B cell (primary cell): ENCODE measurements around the gene LRTM2. TPM values are rescaled to one million over a fixed set of nuclear protein-coding genes. Genes with fewer than 3 reads are reported as not detected.
A peak's percentile ranks its signal among the peaks of the same experiment; 100 is the strongest.

Experiments used
- ATAC-seq: fragments of 200-7000 bp; cut with Tn5 transposase; one replicate; pipeline ENCODE4 v1.10.0; 2021; ENCODE audit warnings: low read depth, mild to moderate bottlenecking, moderate number of reproducible peaks, moderate library complexity
- CTCF ChIA-PET: fragments of 350-600 bp; sonication (Branson Sonifier 250); formaldehyde crosslinking; loops from one replicate; lab custom pipeline; 2021; ENCODE audit warnings: antibody characterized with exemption, inconsistent platforms; lab: Charles Lee
- POLR2A ChIA-PET: fragments of 350-600 bp; sonication (Branson Sonifier 250); formaldehyde crosslinking; loops from one replicate; lab custom pipeline; 2021; ENCODE audit warnings: antibody characterized with exemption; lab: Charles Lee
- DNase-seq: peaks from one replicate; pipeline ENCODE4 v3.0.0; 2013
- H2AFZ ChIP-seq: 2 replicates; pipeline ENCODE4 v1.6.1; 2012; ENCODE audit warnings: mild to moderate bottlenecking, low read depth, low read length; ENCODE audit not compliant: insufficient read depth, poor library complexity, severe bottlenecking
- H3K27ac ChIP-seq, 2 donors: 1 replicate in 1 of 2; 2 replicates in 1 of 2; pipeline ENCODE4 v1.5.1; 2012 to 2013; ENCODE audit warnings: low read length in 2 of 2, mild to moderate bottlenecking in 2 of 2, moderate library complexity in 1 of 2
- H3K27me3 ChIP-seq, 4 experiments: fragments of 200-600 bp in 1 of 4; sonication (generic) in 1 of 4; replicated peaks in 1 of 4; 1 replicate in 2 of 4; 2 replicates in 2 of 4; pipeline versions ENCODE4 v1.6.1 to v1.7.0; 2013 to 2016; ENCODE audit warnings: low read length in 3 of 4, mild to moderate bottlenecking in 2 of 4, mixed read lengths in 1 of 4, moderate library complexity in 1 of 4; ENCODE audit not compliant: insufficient read depth in 4 of 4, control insufficient read depth in 3 of 4; ENCODE audit errors: control extremely low read depth in 1 of 4
- H3K36me3 ChIP-seq, 2 experiments: replicated peaks in 1 of 2; 1 replicate in 1 of 2; 2 replicates in 1 of 2; pipeline versions ENCODE4 v1.6.1 to v1.7.1; 2013; ENCODE audit warnings: low read length in 1 of 2; ENCODE audit not compliant: insufficient read depth in 2 of 2, control insufficient read depth in 1 of 2; ENCODE audit errors: control extremely low read depth in 1 of 2, extremely low read depth in 1 of 2
- H3K4me1 ChIP-seq, 2 donors: fragments of 200-600 bp in 1 of 2; sonication (generic) in 1 of 2; 1 replicate in 1 of 2; 2 replicates in 1 of 2; pipeline versions ENCODE4 v1.5.1 to v1.6.1; 2013 to 2017; ENCODE audit warnings: low read length in 2 of 2; ENCODE audit not compliant: control insufficient read depth in 2 of 2, insufficient read depth in 2 of 2
- H3K4me2 ChIP-seq: replicated peaks from 2 replicates; pipeline ENCODE3; 2012; ENCODE audit warnings: mild to moderate bottlenecking, low read depth, low read length; ENCODE audit not compliant: poor library complexity, severe bottlenecking
- H3K4me3 ChIP-seq, 5 experiments: fragments of 200-600 bp in 1 of 5; sonication (generic) in 1 of 5; 1 replicate in 3 of 5; 2 replicates in 2 of 5; pipeline versions ENCODE4 v1.5.1 to v1.7.0; 2011 to 2016; ENCODE audit warnings: low read length in 4 of 5, mild to moderate bottlenecking in 4 of 5, low read depth in 2 of 5, control low read depth in 1 of 5, moderate library complexity in 1 of 5; ENCODE audit not compliant: insufficient read depth in 1 of 5; ENCODE audit errors: control extremely low read depth in 1 of 5, extremely low read depth in 1 of 5
- H3K79me2 ChIP-seq: fragments of 200-600 bp; sonication (generic); one replicate; pipeline ENCODE4 v1.6.0; 2016; ENCODE audit warnings: low read length; ENCODE audit not compliant: control insufficient read depth, insufficient read depth
- H3K9ac ChIP-seq: fragments of 200-600 bp; sonication (generic); 2 replicates; pipeline ENCODE4 v1.6.1; 2017; ENCODE audit warnings: mild to moderate bottlenecking, low read length, moderate library complexity
- H3K9me3 ChIP-seq, 3 donors: one replicate each; pipeline versions ENCODE4 v1.6.1 to v1.7.1; 2013; ENCODE audit warnings: low read length in 2 of 3; ENCODE audit not compliant: control insufficient read depth in 2 of 3, insufficient read depth in 1 of 3; ENCODE audit errors: control extremely low read depth in 1 of 3
- H4K20me1 ChIP-seq: 2 replicates; pipeline ENCODE4 v1.6.0; 2012; ENCODE audit warnings: mild to moderate bottlenecking, low read length; ENCODE audit not compliant: insufficient read depth, control insufficient read depth, poor library complexity, severe bottlenecking
- H3K27ac Mint-ChIP-seq: one replicate; pipeline ENCODE4 v1.8.0; 2021; ENCODE audit warnings: mixed read lengths
- H3K27me3 Mint-ChIP-seq: one replicate; pipeline ENCODE4 v1.8.0; 2021; ENCODE audit warnings: mixed read lengths
- H3K4me1 Mint-ChIP-seq: one replicate; pipeline ENCODE4 v1.8.0; 2021; ENCODE audit warnings: mixed read lengths
- H3K4me3 Mint-ChIP-seq: one replicate; pipeline ENCODE4 v1.8.0; 2021; ENCODE audit warnings: mixed read lengths
- H3K9me3 Mint-ChIP-seq: one replicate; pipeline ENCODE4 v1.8.0; 2022; ENCODE audit warnings: mixed read lengths; ENCODE audit not compliant: insufficient read depth
- EZH2 ChIP-seq: IDR thresholded peaks from 2 replicates; pipeline ENCODE4 v1.6.1; 2012; ENCODE audit warnings: borderline replicate concordance, low read depth, mild to moderate bottlenecking, moderate library complexity, low read length; ENCODE audit not compliant: insufficient read depth, poor library complexity, severe bottlenecking
- WGBS: methylation state at CpG from one replicate; pipeline ENCODE4 v1.1.5; 2013; ENCODE audit warnings: missing lambda C conversion rate; ENCODE audit not compliant: insufficient coverage; 5-methylcytosine and 5-hydroxymethylcytosine counted together
- intact Hi-C: fragments of 100-400 bp; cut with micrococcal nuclease; formaldehyde crosslinking; loops from one replicate; pipeline ENCODE4 v1.10.0; 2022
- polyA plus RNA-seq: library from polyadenylated mRNA; depleted of rRNA; stranded (reverse); fragments of >200 nt; gene quantifications from 2 replicates; pipeline ENCODE4 v1.2.3, GENCODE V29; 2012
- total RNA-seq, 2 donors: library from RNA; stranded (reverse); fragments of 120-200 nt in 1 of 2; gene quantifications; 1 replicate in 1 of 2; 2 replicates in 1 of 2; pipeline versions ENCODE4 v1.2.3 to v1.2.4, GENCODE V29; 2013 to 2022
- TF ChIP-seq, protein P1 (sequence below): fragments of 200-600 bp; IDR thresholded peaks from one replicate; pipeline ENCODE4 v1.8.0; 2022; ENCODE audit warnings: antibody characterized with exemption, mild to moderate bottlenecking

Gene LRTM2
- total and polyA plus RNA-seq, 2 donors (not counting 1 experiment from before 2014, with no cell fraction given): not detected

DNA sequence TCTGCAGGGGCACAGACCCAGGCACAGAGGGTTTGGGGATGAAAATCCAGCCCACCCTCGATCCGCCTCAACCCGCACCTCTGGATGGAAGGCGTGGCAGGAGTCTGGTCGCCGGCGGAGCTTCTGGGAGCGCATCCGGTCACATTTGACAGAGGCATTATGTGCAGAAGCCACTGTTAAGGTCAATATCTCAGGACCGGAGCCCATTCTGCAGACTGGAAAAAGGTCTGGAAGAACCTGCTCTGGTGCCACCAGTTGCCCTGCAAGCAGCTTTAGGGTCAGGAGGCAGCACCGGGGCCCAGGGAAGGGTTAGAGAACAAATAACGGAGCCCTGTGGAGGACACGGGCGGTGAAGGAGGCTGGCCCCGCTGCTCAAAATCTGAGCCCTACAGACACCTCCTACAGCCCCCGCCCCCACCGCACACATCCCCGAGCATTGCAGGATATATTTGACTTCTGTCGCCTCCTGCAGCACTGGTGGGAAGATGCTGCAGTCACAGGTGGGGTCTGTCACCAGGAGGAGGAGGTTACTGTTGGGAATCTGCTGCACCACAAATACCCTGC is 25.1 kb upstream of the LRTM2 start:
- CTCF ChIA-PET: interaction anchor here (0.6 to 15.6 kb wide), 10 partner anchors 104 to 410 kb away, joined by 3 to 620 read pairs (median 4); partner anchors contain the start of gene CACNA2D4
- H3K4me1 Mint-ChIP-seq: peaks cover 28% of the 10 kb centered on the region
- Histone ChIP-seq H3K36me3 (no peaks in the 10 kb centered on the region), H3K9ac (no peak overlapping the region), H3K27ac (no peak overlapping the region), H3K4me3 (no peak overlapping the region), H3K27me3 (no peaks in the 10 kb centered on the region), H3K4me1 (peaks cover 10 to 33% of the 10 kb centered on the region in 2 donors), H4K20me1 (no peaks in the 10 kb centered on the region), H3K9me3 (no peaks in the 10 kb centered on the region), H2AFZ (peak overlapping the region; percentile 88), H3K4me2 (peak overlapping the region; percentile 94), H3K79me2 (no peaks in the 10 kb centered on the region)
- no peaks in the 10 kb centered on the region for H3K9me3 Mint-ChIP-seq
- peak overlapping the region; percentile 81 for H3K27ac Mint-ChIP-seq
- H3K4me3 Mint-ChIP-seq: peak overlapping the region; percentile 98
- intact Hi-C loops: no loop called here
- 94% methylated on average over 14 of the region's 19 CpGs for WGBS
- POLR2A ChIA-PET: interaction anchor here (0.7 to 1.7 kb wide), 3 partner anchors 129 to 145 kb away, joined by 3 to 17 read pairs (median 6); no protein-coding TSS in a partner anchor
- H3K27me3 Mint-ChIP-seq: no peaks in the 10 kb centered on the region
- TF ChIP-seq, protein P1, sequence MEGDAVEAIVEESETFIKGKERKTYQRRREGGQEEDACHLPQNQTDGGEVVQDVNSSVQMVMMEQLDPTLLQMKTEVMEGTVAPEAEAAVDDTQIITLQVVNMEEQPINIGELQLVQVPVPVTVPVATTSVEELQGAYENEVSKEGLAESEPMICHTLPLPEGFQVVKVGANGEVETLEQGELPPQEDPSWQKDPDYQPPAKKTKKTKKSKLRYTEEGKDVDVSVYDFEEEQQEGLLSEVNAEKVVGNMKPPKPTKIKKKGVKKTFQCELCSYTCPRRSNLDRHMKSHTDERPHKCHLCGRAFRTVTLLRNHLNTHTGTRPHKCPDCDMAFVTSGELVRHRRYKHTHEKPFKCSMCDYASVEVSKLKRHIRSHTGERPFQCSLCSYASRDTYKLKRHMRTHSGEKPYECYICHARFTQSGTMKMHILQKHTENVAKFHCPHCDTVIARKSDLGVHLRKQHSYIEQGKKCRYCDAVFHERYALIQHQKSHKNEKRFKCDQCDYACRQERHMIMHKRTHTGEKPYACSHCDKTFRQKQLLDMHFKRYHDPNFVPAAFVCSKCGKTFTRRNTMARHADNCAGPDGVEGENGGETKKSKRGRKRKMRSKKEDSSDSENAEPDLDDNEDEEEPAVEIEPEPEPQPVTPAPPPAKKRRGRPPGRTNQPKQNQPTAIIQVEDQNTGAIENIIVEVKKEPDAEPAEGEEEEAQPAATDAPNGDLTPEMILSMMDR: no peak
- no peak for TF ChIP-seq EZH2
- ATAC-seq (no peak), DNase-seq (peak; percentile 36)
